ENCODE measurements around the gene KIF2B. TPM values are rescaled to one million over a fixed set of nuclear protein-coding genes. Genes with fewer than 3 reads are reported as not detected.

Gene KIF2B, protein sequence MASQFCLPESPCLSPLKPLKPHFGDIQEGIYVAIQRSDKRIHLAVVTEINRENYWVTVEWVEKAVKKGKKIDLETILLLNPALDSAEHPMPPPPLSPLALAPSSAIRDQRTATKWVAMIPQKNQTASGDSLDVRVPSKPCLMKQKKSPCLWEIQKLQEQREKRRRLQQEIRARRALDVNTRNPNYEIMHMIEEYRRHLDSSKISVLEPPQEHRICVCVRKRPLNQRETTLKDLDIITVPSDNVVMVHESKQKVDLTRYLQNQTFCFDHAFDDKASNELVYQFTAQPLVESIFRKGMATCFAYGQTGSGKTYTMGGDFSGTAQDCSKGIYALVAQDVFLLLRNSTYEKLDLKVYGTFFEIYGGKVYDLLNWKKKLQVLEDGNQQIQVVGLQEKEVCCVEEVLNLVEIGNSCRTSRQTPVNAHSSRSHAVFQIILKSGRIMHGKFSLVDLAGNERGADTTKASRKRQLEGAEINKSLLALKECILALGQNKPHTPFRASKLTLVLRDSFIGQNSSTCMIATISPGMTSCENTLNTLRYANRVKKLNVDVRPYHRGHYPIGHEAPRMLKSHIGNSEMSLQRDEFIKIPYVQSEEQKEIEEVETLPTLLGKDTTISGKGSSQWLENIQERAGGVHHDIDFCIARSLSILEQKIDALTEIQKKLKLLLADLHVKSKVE
- total RNA-seq (2014; rRNA removed; shearing (Covaris generic)) (not detected in 2 replicates), polyA plus RNA-seq (2016; fragmentation: Nextera tagmentation; extraction: Ambion mirVana) (0.08 and 0.09 TPM in 2 replicates)
- long read RNA-seq, result 0 reads

DNA sequence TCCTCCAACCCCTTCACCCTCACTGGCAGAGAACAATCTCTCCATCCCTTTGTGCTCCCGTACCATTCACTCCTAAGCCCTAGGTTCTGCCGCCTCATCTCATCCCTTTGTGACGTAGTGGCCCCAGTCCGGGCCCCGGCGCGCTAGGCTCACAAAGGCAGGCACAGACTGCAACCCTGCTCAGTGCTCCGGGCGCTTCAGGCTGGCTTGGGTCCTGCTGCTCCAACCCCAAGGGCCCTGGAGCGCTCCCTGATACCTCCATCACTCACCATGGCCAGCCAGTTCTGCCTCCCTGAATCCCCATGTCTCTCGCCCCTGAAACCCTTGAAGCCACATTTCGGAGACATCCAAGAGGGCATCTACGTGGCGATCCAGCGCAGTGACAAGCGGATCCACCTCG lies at the start of gene KIF2B:
KIF2B (plus strand) TSS at position 164 of the 400 bp plus-strand sequence; CDS start at position 271, 107 bp downstream.
- Mint-ChIP-seq H3K36me3 (ENCODE audit: low read depth) (peaks cover 20% of the 10 kb centered on the region; the same call in 2 of the 3 replicates), H3K4me1 (no peaks in the 10 kb centered on the region), H3K27ac (no peak within 1 kb of the TSS), H3K4me3 (no peak within 1 kb of the TSS), H3K27me3 (ENCODE audit: insufficient read depth, low read depth, poor library complexity) (no peaks in the 10 kb centered on the region), H3K9me3 (peaks cover 15% of the 10 kb centered on the region; the same call in 1 of the 3 replicates)
- H3F3A ChIP-seq (replicated peaks; ENCODE audit: low read depth), result no peaks in the 10 kb centered on the region
- ATAC-seq, result no peak
- H3K36me3 ChIP-seq (ENCODE audit: insufficient read depth), result no peaks in the 10 kb centered on the region
- TF ChIP-seq, protein P1, sequence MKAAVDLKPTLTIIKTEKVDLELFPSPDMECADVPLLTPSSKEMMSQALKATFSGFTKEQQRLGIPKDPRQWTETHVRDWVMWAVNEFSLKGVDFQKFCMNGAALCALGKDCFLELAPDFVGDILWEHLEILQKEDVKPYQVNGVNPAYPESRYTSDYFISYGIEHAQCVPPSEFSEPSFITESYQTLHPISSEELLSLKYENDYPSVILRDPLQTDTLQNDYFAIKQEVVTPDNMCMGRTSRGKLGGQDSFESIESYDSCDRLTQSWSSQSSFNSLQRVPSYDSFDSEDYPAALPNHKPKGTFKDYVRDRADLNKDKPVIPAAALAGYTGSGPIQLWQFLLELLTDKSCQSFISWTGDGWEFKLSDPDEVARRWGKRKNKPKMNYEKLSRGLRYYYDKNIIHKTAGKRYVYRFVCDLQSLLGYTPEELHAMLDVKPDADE (IDR thresholded peaks at IDR 0.05), result no peak
- TF ChIP-seq, protein P2, sequence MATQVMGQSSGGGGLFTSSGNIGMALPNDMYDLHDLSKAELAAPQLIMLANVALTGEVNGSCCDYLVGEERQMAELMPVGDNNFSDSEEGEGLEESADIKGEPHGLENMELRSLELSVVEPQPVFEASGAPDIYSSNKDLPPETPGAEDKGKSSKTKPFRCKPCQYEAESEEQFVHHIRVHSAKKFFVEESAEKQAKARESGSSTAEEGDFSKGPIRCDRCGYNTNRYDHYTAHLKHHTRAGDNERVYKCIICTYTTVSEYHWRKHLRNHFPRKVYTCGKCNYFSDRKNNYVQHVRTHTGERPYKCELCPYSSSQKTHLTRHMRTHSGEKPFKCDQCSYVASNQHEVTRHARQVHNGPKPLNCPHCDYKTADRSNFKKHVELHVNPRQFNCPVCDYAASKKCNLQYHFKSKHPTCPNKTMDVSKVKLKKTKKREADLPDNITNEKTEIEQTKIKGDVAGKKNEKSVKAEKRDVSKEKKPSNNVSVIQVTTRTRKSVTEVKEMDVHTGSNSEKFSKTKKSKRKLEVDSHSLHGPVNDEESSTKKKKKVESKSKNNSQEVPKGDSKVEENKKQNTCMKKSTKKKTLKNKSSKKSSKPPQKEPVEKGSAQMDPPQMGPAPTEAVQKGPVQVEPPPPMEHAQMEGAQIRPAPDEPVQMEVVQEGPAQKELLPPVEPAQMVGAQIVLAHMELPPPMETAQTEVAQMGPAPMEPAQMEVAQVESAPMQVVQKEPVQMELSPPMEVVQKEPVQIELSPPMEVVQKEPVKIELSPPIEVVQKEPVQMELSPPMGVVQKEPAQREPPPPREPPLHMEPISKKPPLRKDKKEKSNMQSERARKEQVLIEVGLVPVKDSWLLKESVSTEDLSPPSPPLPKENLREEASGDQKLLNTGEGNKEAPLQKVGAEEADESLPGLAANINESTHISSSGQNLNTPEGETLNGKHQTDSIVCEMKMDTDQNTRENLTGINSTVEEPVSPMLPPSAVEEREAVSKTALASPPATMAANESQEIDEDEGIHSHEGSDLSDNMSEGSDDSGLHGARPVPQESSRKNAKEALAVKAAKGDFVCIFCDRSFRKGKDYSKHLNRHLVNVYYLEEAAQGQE (IDR thresholded peaks at IDR 0.05; ENCODE audit: unreplicated experiment), result no peak
- TF ChIP-seq ZNF114 (CRISPR knock-in tag; IDR thresholded peaks at IDR 0.05), result no peak
- TF ChIP-seq EZH2 (IDR thresholded peaks at IDR 0.05; ENCODE audit: low read depth, unreplicated experiment), result no peak
- TF ChIP-seq POLR2AphosphoS5 (IDR thresholded peaks at IDR 0.05; ENCODE audit: low read depth), result no peak
- TF ChIP-seq, protein P3, sequence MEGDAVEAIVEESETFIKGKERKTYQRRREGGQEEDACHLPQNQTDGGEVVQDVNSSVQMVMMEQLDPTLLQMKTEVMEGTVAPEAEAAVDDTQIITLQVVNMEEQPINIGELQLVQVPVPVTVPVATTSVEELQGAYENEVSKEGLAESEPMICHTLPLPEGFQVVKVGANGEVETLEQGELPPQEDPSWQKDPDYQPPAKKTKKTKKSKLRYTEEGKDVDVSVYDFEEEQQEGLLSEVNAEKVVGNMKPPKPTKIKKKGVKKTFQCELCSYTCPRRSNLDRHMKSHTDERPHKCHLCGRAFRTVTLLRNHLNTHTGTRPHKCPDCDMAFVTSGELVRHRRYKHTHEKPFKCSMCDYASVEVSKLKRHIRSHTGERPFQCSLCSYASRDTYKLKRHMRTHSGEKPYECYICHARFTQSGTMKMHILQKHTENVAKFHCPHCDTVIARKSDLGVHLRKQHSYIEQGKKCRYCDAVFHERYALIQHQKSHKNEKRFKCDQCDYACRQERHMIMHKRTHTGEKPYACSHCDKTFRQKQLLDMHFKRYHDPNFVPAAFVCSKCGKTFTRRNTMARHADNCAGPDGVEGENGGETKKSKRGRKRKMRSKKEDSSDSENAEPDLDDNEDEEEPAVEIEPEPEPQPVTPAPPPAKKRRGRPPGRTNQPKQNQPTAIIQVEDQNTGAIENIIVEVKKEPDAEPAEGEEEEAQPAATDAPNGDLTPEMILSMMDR (conservative IDR thresholded peaks at IDR 0.05; ENCODE audit: low read depth in 2 of 2), result no peak
- H3K79me2 ChIP-seq (replicated peaks; ENCODE audit: insufficient read depth), result no peaks in the 10 kb centered on the region
- H3K27ac ChIP-seq (ENCODE audit: low read depth), result no peak within 1 kb of the TSS
- peaks cover 9% of the 10 kb centered on the region; the same call in 1 of the 2 replicates for H3K9me2 ChIP-seq (ENCODE audit: insufficient read depth)
- no peak for DNase-seq (ENCODE audit: low spot score)
- H3K4me1 ChIP-seq (ENCODE audit: insufficient read depth), result no peaks in the 10 kb centered on the region
- H2AFZ ChIP-seq, result no peak within 1 kb of the TSS
- H3K4me2 ChIP-seq, result no peak within 1 kb of the TSS
- no peaks in the 10 kb centered on the region for H3K27me3 ChIP-seq (ENCODE audit: insufficient read depth)
- H4K20me1 ChIP-seq (replicated peaks; ENCODE audit: insufficient read depth), result no peaks in the 10 kb centered on the region
- H3K4me3 ChIP-seq, result no peak within 1 kb of the TSS

Measured in GM23338 (cell line).